WTC11 (cell line): ENCODE data around the gene KIDINS220.

Experiments
- CREM ChIP-seq: sonication (generic); formaldehyde crosslinking; IDR thresholded peaks from 2 replicates; pipeline ENCODE4 v1.8.1; 2022; ENCODE audit warnings: mild to moderate bottlenecking, missing genetic modification reagents, moderate library complexity
- FOXJ3 ChIP-seq: sonication (generic); formaldehyde crosslinking; IDR thresholded peaks from 2 replicates; pipeline ENCODE4 v1.9.0; 2021; ENCODE audit warnings: missing genetic modification reagents, mild to moderate bottlenecking, borderline replicate concordance
- JUN ChIP-seq: sonication (generic); formaldehyde crosslinking; IDR thresholded peaks from 2 replicates; pipeline ENCODE4 v1.8.0; 2023; ENCODE audit warnings: mild to moderate bottlenecking, missing genetic modification reagents
- MAX ChIP-seq: sonication (generic); formaldehyde crosslinking; IDR thresholded peaks from 2 replicates; pipeline ENCODE4 v1.8.0; 2022; ENCODE audit warnings: mild to moderate bottlenecking, missing genetic modification reagents
- OVOL2 ChIP-seq: fragments of 250-450 bp; sonication (Bioruptor Pico); IDR thresholded peaks from 2 replicates; pipeline ENCODE4 v1.9.0; 2021; ENCODE audit warnings: mild to moderate bottlenecking, borderline replicate concordance
- STAT6 ChIP-seq: sonication (generic); formaldehyde crosslinking; conservative IDR thresholded peaks from 2 replicates; pipeline ENCODE4 v1.8.1; 2023; ENCODE audit warnings: mild to moderate bottlenecking, low read depth, missing genetic modification reagents, moderate library complexity
- TEAD4 ChIP-seq: sonication (generic); formaldehyde crosslinking; IDR thresholded peaks from 2 replicates; pipeline ENCODE4 v1.8.0; 2022; ENCODE audit warnings: mild to moderate bottlenecking, missing genetic modification reagents
- ZBTB21 ChIP-seq: sonication (generic); formaldehyde crosslinking; IDR thresholded peaks from 2 replicates; pipeline ENCODE4 v1.8.1; 2023; ENCODE audit warnings: mild to moderate bottlenecking, missing genetic modification reagents, borderline replicate concordance
- ZNF263 ChIP-seq: sonication (generic); formaldehyde crosslinking; IDR thresholded peaks from 2 replicates; pipeline ENCODE4 v1.8.1; 2022; ENCODE audit warnings: low read depth, mild to moderate bottlenecking, moderate library complexity, missing genetic modification reagents
- TF ChIP-seq, protein P1 (sequence below): fragments of 200-600 bp; IDR thresholded peaks from 2 replicates; pipeline ENCODE4 v1.8.0; 2022; ENCODE audit warnings: antibody characterized with exemption
- TF ChIP-seq, protein P2 (sequence below): sonication (generic); formaldehyde crosslinking; IDR thresholded peaks from 2 replicates; pipeline ENCODE4 v1.8.1; 2023; ENCODE audit warnings: mild to moderate bottlenecking, missing genetic modification reagents, moderate library complexity
- TF ChIP-seq, protein P3 (sequence below): fragments of 250-450 bp; sonication (Bioruptor Pico); IDR thresholded peaks from 2 replicates; pipeline ENCODE4 v1.9.0; 2021; ENCODE audit warnings: mild to moderate bottlenecking, borderline replicate concordance
- TF ChIP-seq, protein P4 (sequence below): sonication (generic); formaldehyde crosslinking; IDR thresholded peaks from 2 replicates; pipeline ENCODE4 v1.8.1; 2022; ENCODE audit warnings: low read depth, mild to moderate bottlenecking, moderate library complexity, missing genetic modification reagents, borderline replicate concordance
- TF ChIP-seq, protein P5 (sequence below): fragments of 250-450 bp; sonication (Bioruptor Pico); IDR thresholded peaks from 2 replicates; pipeline ENCODE4 v2.1.2; 2022; ENCODE audit warnings: mild to moderate bottlenecking, moderate library complexity

DNA sequence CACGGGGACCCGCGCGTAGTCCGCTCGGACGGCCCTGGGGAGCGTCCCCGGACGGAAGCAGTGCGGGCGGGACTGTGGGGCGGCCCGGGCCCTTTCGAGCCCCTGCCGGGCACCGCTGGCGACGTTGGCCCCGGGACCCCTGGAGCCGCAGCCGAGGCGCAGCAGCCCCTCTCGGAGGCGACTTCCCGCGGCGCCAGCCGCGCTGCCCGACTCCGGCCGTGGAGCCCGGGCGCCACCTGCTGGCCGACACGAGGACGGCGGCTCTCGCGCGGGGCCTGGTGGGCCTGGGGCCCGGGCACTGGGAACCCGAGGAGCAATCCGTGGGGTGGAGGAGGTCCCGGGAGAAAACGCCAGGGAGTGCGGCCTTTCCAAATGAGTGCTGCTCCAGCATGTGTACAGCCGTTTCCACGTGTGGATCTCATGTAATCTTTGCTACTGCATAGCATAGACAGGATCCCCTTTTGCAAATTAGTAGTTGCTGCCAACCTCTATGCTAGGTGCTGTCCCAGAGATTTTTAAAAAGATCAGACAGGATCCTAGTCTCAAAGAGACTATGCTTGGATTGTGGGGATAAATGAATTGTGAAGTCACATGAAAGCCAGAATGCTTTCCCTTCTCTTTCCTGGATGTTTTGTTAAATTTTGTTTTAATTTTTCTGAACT lies 151.6 kb downstream of the KIDINS220 start:
- TF ChIP-seq, protein P1, sequence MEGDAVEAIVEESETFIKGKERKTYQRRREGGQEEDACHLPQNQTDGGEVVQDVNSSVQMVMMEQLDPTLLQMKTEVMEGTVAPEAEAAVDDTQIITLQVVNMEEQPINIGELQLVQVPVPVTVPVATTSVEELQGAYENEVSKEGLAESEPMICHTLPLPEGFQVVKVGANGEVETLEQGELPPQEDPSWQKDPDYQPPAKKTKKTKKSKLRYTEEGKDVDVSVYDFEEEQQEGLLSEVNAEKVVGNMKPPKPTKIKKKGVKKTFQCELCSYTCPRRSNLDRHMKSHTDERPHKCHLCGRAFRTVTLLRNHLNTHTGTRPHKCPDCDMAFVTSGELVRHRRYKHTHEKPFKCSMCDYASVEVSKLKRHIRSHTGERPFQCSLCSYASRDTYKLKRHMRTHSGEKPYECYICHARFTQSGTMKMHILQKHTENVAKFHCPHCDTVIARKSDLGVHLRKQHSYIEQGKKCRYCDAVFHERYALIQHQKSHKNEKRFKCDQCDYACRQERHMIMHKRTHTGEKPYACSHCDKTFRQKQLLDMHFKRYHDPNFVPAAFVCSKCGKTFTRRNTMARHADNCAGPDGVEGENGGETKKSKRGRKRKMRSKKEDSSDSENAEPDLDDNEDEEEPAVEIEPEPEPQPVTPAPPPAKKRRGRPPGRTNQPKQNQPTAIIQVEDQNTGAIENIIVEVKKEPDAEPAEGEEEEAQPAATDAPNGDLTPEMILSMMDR = peak; percentile 98
- TF ChIP-seq FOXJ3 (CRISPR knock-in tag) (no peak), CREM (CRISPR knock-in tag) (no peak), ZNF263 (CRISPR knock-in tag) (no peak; the same call in 1 of the 2 replicates), ZBTB21 (CRISPR knock-in tag) (0 out of 2 replicates have a peak, but pooled peaks have one; percentile 35), STAT6 (CRISPR knock-in tag) (no peak), JUN (CRISPR knock-in tag) (no peak), OVOL2 (CRISPR knock-in tag) (no peak), MAX (CRISPR knock-in tag) (no peak), TEAD4 (CRISPR knock-in tag) (no peak)
- TF ChIP-seq, protein P2, sequence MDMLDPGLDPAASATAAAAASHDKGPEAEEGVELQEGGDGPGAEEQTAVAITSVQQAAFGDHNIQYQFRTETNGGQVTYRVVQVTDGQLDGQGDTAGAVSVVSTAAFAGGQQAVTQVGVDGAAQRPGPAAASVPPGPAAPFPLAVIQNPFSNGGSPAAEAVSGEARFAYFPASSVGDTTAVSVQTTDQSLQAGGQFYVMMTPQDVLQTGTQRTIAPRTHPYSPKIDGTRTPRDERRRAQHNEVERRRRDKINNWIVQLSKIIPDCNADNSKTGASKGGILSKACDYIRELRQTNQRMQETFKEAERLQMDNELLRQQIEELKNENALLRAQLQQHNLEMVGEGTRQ = no peak
- TF ChIP-seq, protein P3, sequence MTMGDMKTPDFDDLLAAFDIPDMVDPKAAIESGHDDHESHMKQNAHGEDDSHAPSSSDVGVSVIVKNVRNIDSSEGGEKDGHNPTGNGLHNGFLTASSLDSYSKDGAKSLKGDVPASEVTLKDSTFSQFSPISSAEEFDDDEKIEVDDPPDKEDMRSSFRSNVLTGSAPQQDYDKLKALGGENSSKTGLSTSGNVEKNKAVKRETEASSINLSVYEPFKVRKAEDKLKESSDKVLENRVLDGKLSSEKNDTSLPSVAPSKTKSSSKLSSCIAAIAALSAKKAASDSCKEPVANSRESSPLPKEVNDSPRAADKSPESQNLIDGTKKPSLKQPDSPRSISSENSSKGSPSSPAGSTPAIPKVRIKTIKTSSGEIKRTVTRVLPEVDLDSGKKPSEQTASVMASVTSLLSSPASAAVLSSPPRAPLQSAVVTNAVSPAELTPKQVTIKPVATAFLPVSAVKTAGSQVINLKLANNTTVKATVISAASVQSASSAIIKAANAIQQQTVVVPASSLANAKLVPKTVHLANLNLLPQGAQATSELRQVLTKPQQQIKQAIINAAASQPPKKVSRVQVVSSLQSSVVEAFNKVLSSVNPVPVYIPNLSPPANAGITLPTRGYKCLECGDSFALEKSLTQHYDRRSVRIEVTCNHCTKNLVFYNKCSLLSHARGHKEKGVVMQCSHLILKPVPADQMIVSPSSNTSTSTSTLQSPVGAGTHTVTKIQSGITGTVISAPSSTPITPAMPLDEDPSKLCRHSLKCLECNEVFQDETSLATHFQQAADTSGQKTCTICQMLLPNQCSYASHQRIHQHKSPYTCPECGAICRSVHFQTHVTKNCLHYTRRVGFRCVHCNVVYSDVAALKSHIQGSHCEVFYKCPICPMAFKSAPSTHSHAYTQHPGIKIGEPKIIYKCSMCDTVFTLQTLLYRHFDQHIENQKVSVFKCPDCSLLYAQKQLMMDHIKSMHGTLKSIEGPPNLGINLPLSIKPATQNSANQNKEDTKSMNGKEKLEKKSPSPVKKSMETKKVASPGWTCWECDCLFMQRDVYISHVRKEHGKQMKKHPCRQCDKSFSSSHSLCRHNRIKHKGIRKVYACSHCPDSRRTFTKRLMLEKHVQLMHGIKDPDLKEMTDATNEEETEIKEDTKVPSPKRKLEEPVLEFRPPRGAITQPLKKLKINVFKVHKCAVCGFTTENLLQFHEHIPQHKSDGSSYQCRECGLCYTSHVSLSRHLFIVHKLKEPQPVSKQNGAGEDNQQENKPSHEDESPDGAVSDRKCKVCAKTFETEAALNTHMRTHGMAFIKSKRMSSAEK (CRISPR knock-in tag) = no peak
- TF ChIP-seq, protein P4, sequence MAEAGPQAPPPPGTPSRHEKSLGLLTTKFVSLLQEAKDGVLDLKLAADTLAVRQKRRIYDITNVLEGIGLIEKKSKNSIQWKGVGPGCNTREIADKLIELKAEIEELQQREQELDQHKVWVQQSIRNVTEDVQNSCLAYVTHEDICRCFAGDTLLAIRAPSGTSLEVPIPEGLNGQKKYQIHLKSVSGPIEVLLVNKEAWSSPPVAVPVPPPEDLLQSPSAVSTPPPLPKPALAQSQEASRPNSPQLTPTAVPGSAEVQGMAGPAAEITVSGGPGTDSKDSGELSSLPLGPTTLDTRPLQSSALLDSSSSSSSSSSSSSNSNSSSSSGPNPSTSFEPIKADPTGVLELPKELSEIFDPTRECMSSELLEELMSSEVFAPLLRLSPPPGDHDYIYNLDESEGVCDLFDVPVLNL (CRISPR knock-in tag) = no peak
- TF ChIP-seq, protein P5, sequence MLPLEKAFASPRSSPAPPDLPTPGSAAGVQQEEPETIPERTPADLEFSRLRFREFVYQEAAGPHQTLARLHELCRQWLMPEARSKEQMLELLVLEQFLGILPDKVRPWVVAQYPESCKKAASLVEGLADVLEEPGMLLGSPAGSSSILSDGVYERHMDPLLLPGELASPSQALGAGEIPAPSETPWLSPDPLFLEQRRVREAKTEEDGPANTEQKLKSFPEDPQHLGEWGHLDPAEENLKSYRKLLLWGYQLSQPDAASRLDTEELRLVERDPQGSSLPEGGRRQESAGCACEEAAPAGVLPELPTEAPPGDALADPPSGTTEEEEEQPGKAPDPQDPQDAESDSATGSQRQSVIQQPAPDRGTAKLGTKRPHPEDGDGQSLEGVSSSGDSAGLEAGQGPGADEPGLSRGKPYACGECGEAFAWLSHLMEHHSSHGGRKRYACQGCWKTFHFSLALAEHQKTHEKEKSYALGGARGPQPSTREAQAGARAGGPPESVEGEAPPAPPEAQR (CRISPR knock-in tag) = no peak
